CD4-positive, alpha-beta T cell (primary cell): ENCODE data around the gene PCBP2. TPM values are rescaled to one million over a fixed set of nuclear protein-coding genes. Genes with fewer than 3 reads are reported as not detected.

Source experiments
- ATAC-seq: fragments of 200-7000 bp; cut with Tn5 transposase; one replicate; pipeline ENCODE4 v1.10.0; 2022; ENCODE audit warnings: mild to moderate bottlenecking; ENCODE audit not compliant: poor library complexity
- CTCF ChIA-PET: fragments of 350-600 bp; sonication (Branson Sonifier 250); formaldehyde crosslinking; loops from one replicate; lab custom pipeline; 2021; ENCODE audit warnings: antibody characterized with exemption, inconsistent platforms; lab: Charles Lee
- POLR2A ChIA-PET: fragments of 350-600 bp; sonication (Branson Sonifier 250); formaldehyde crosslinking; loops from one replicate; lab custom pipeline; 2021; ENCODE audit warnings: antibody characterized with exemption, inconsistent platforms; lab: Charles Lee
- DNase-seq, 14 experiments: peaks; one replicate each; pipeline ENCODE4 v3.0.0-alpha.2; 2013 to 2020; ENCODE audit warnings: mixed read lengths in 2 of 14
- H3K27ac ChIP-seq, 2 donors: one replicate each; pipeline versions ENCODE4 v1.5.1 to v1.7.0; 2013; ENCODE audit warnings: low read length in 2 of 2, low read depth in 1 of 2, mild to moderate bottlenecking in 1 of 2
- H3K27me3 ChIP-seq, 2 experiments: 1 replicate in 1 of 2; 2 replicates in 1 of 2; pipeline versions ENCODE4 v1.6.1 to v1.7.0; 2013; ENCODE audit warnings: low read length in 2 of 2, control low read depth in 1 of 2, mild to moderate bottlenecking in 1 of 2, moderate library complexity in 1 of 2; ENCODE audit not compliant: insufficient read depth in 2 of 2, control insufficient read depth in 1 of 2
- H3K36me3 ChIP-seq: one replicate; pipeline ENCODE4 v1.6.1; 2013; ENCODE audit warnings: low read length, control low read depth; ENCODE audit not compliant: insufficient read depth
- H3K4me1 ChIP-seq: one replicate; pipeline ENCODE4 v1.6.1; 2013; ENCODE audit warnings: low read length, control low read depth; ENCODE audit not compliant: insufficient read depth
- H3K4me3 ChIP-seq: one replicate; pipeline ENCODE4 v1.5.1; 2013; ENCODE audit warnings: mild to moderate bottlenecking, low read length, moderate library complexity
- H3K9me3 ChIP-seq, 2 experiments: 1 replicate in 1 of 2; 2 replicates in 1 of 2; pipeline versions ENCODE4 v1.6.1 to v1.7.0; 2013; ENCODE audit warnings: low read length in 2 of 2, mild to moderate bottlenecking in 2 of 2, control low read depth in 1 of 2, moderate library complexity in 1 of 2; ENCODE audit not compliant: control insufficient read depth in 1 of 2, insufficient read depth in 1 of 2
- H3K27ac Mint-ChIP-seq: one replicate; pipeline ENCODE4 v1.8.0; 2020; ENCODE audit warnings: mixed read lengths
- H3K27me3 Mint-ChIP-seq: one replicate; pipeline ENCODE4 v1.8.0; 2021; ENCODE audit warnings: mixed read lengths
- H3K36me3 Mint-ChIP-seq: one replicate; pipeline ENCODE4 v1.8.0; 2021; ENCODE audit warnings: low read depth, mixed read lengths
- H3K4me1 Mint-ChIP-seq: one replicate; pipeline ENCODE4 v1.8.0; 2021; ENCODE audit warnings: low read depth, mixed read lengths
- H3K4me3 Mint-ChIP-seq: one replicate; pipeline ENCODE4 v1.8.0; 2020; ENCODE audit warnings: mild to moderate bottlenecking, mixed read lengths
- H3K9me3 Mint-ChIP-seq: one replicate; pipeline ENCODE4 v1.8.0; 2020; ENCODE audit warnings: mixed read lengths
- intact Hi-C, 2 experiments: fragments of 100-400 bp; cut with DNase I in 1 of 2; cut with micrococcal nuclease in 1 of 2; formaldehyde crosslinking; loops; one replicate each; pipeline versions ENCODE4 v1.15.1 to v1.9.0; 2023 to 2025; cut with DNase I, micrococcal nuclease
- total RNA-seq, 174 experiments: library from RNA in 2 of 174; stranded (reverse) in 2 of 174; gene quantifications; one replicate each; pipeline ENCODE4 v1.2.3 and lab custom pipeline; 2021 to 2026
- TF ChIP-seq, protein P1 (sequence below): fragments of 200-600 bp; IDR thresholded peaks from one replicate; pipeline ENCODE4 v1.8.0; 2022; ENCODE audit warnings: antibody characterized with exemption, mild to moderate bottlenecking

The PCBP2 gene
- total RNA-seq, 2 experiments from 2014 or later = 1,331 to 1,359 TPM

DNA sequence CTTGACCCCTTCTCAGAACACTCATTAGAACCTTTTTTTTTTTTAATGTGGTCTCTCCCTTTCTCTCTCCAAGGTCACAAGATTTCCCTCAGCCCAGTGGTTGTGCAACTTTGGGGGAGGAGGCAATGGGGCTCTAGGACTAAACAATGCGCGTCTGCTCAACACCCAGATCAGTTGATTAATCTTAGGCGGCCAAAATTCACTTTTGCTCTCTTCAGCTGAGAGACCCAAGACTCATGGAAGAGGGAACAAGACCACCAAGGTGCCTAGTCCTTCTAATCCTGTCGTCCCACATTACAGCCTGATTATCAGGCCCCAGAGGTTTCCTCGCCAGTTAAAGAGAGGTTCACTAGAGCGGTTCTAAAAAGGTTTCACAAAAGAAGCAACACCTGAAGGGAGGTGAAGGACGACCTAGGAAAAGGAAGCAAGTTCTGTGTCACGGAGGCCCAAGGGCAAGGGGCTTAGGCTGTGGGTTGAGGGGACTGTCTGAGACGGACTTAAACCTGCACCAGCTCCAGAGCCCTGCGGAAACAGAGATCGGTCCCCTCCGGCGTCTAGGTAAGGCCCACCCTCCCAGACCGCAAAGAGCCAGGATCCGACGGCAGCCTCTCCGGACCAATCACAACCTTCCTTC, 48.4 kb downstream of the PCBP2 start:
- TF ChIP-seq, protein P1, sequence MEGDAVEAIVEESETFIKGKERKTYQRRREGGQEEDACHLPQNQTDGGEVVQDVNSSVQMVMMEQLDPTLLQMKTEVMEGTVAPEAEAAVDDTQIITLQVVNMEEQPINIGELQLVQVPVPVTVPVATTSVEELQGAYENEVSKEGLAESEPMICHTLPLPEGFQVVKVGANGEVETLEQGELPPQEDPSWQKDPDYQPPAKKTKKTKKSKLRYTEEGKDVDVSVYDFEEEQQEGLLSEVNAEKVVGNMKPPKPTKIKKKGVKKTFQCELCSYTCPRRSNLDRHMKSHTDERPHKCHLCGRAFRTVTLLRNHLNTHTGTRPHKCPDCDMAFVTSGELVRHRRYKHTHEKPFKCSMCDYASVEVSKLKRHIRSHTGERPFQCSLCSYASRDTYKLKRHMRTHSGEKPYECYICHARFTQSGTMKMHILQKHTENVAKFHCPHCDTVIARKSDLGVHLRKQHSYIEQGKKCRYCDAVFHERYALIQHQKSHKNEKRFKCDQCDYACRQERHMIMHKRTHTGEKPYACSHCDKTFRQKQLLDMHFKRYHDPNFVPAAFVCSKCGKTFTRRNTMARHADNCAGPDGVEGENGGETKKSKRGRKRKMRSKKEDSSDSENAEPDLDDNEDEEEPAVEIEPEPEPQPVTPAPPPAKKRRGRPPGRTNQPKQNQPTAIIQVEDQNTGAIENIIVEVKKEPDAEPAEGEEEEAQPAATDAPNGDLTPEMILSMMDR = no peak
- ChIA-PET CTCF (interaction anchor here (0.8 to 2.9 kb wide), 6 partner anchors 9 to 180 kb away, joined by 3 to 14 read pairs (median 6); partner anchors contain the start of genes AAAS and PCBP2), POLR2A (interaction anchor here (0.9 to 3.4 kb wide), 48 partner anchors 9 to 780 kb away, joined by 3 to 65 read pairs (median 6); partner anchors contain the start of genes AAAS, ATF7, ATP5MC2 and CALCOCO1)
- H3K4me1 ChIP-seq = peaks cover 43% of the 10 kb centered on the region
- intact Hi-C loops = loop anchor here (1.0 to 5.0 kb wide), 5 partner anchors 47 to 227 kb away; partner anchors contain the start of genes ATP5MC2 (in 1 of the 2), CALCOCO1 (in 1 of the 2), PCBP2 (in 1 of the 2) and PRR13 (in 1 of the 2)
- ATAC-seq (no peak), DNase-seq (peak in 3 of 14 experiments; percentile 49 to 70 (median 67))
- H3K4me3 Mint-ChIP-seq = peak overlapping the region; percentile 96
- peaks cover 10% of the 10 kb centered on the region for H3K36me3 Mint-ChIP-seq
- no peaks in the 10 kb centered on the region for H3K27me3 Mint-ChIP-seq
- H3K36me3 ChIP-seq = peaks cover 11% of the 10 kb centered on the region
- peak overlapping the region; percentile 87 to 97 for H3K27ac ChIP-seq
- no peaks in the 10 kb centered on the region for H3K9me3 Mint-ChIP-seq
- H3K27me3 ChIP-seq = no peaks in the 10 kb centered on the region
- peaks cover 48% of the 10 kb centered on the region for H3K4me1 Mint-ChIP-seq
- no peaks in the 10 kb centered on the region for H3K9me3 ChIP-seq
- peak overlapping the region; percentile 98 for H3K27ac Mint-ChIP-seq
- peak overlapping the region; percentile 66 for H3K4me3 ChIP-seq

DNA sequence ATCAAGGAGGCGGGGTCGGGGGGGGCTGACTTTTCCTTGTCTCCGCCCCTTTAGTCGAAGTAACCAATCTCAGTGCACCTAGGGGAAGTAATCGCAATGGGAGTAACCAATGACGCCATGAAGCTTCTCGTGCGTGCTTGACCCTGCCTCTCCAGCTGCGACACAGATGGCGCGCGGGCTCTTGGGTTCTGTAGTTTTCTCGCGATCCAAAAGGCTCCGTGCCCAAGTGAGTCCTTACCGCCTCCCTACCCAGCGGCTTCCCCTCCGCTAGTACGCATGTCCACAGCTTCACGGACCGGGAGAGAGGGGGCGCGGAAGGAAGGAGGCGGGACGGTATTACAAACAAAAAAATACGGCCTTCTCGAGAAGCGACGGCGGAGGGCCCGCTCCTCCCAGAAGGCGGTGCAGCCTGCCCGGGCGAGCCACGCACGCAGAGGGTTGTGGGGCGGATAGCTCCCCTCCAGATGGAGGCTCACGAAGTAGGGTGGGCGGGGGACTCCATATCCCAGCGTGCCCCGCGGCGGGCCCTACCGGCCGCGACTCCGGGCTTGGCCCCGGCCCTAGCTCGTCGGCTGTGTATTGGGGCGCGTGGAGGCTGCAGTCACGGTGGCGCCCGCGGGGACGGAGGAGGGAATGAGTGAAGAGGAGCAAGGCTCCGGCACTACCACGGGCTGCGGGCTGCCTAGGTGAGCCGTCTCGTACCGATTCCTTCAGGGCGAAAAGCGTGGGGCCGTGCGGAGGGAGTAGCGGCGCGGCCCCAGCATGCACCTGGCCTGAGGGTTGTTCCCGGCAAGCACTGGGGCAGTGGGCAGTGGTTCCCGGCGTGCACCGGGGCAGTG, 49.1 kb downstream of the PCBP2 start, which contains the start of gene TARBP2:
Gene TARBP2, plus strand, starts transcription at position 508 of the 839 bp plus-strand sequence. Its CDS starts 126 bp downstream, at position 634.
- peak within 1 kb of the TSS; percentile 98 for H3K27ac Mint-ChIP-seq
- TF ChIP-seq, protein P1 = no peak
- H3K27me3 Mint-ChIP-seq = no peaks in the 10 kb centered on the region
- H3K4me1 Mint-ChIP-seq = peaks cover 44% of the 10 kb centered on the region
- Histone ChIP-seq H3K36me3 (peaks cover 18% of the 10 kb centered on the region), H3K27me3 (no peaks in the 10 kb centered on the region), H3K4me1 (peaks cover 43% of the 10 kb centered on the region), H3K27ac (peak within 1 kb of the TSS; percentile 96 to 97), H3K4me3 (peak within 1 kb of the TSS; percentile 66), H3K9me3 (no peaks in the 10 kb centered on the region)
- ATAC-seq (peak; percentile 77), DNase-seq (peak; percentile 90 to 100 (median 98))
- H3K9me3 Mint-ChIP-seq = no peaks in the 10 kb centered on the region
- peaks cover 17% of the 10 kb centered on the region for H3K36me3 Mint-ChIP-seq
- H3K4me3 Mint-ChIP-seq = peak within 1 kb of the TSS; percentile 96
- intact Hi-C loops = loop anchor here (1.0 to 5.0 kb wide), 7 partner anchors 48 to 226 kb away; partner anchors contain the start of genes PCBP2 (in 2 of the 2), ATP5MC2 (in 1 of the 2), CALCOCO1 (in 1 of the 2) and PFDN5 (in 1 of the 2)
- CTCF ChIA-PET = interaction anchor here (0.7 to 2.9 kb wide), 7 partner anchors 8 to 180 kb away, joined by 3 to 14 read pairs (median 4); partner anchors contain the start of genes AAAS and PCBP2
- POLR2A ChIA-PET = interaction anchor here (0.6 to 3.4 kb wide), 50 partner anchors 8 to 1551 kb away, joined by 3 to 65 read pairs (median 5); partner anchors contain the start of genes AAAS, ATF7, ATG101 and ATP5MC2
